ENCODE measurements around the gene ACSF2.
A peak's percentile ranks its signal among the peaks of the same experiment; 100 is the strongest.

Gene ACSF2

GRCh38 chr17:50440172-50440837, 14.3 kb downstream of the ACSF2 start:
- no peak for DNase-seq (ENCODE audit: low spot score)

- DNase-seq (ENCODE audit: low spot score) = no peak
Observed at GRCh38 chr17:50440838-50441829, 15.1 kb downstream of the ACSF2 start.

GRCh38 chr17:50443505-50443974, 17.5 kb downstream of the ACSF2 start:
- peak; percentile 73 for DNase-seq (ENCODE audit: low spot score)

GRCh38 chr17:50444841-50445715, 19.1 kb downstream of the ACSF2 start:
- DNase-seq (ENCODE audit: low spot score) = no peak

- DNase-seq (ENCODE audit: low spot score) = no peak
Observed at GRCh38 chr17:50445730-50446325, 19.8 kb downstream of the ACSF2 start.

GRCh38 chr17:50447870-50448595, 22.0 kb downstream of the ACSF2 start:
- DNase-seq (ENCODE audit: low spot score) = no peak

GRCh38 chr17:50448643-50449042, 22.6 kb downstream of the ACSF2 start:
- no peak for DNase-seq (ENCODE audit: low spot score)

GRCh38 chr17:50451943-50452629, 26.1 kb downstream of the ACSF2 start:
- no peak for DNase-seq (ENCODE audit: low spot score)

- DNase-seq (ENCODE audit: low spot score) = no peak
Observed at GRCh38 chr17:50452630-50453300, 26.7 kb downstream of the ACSF2 start.

- no peak for DNase-seq (ENCODE audit: low spot score)
Observed at GRCh38 chr17:50453901-50454300, 27.9 kb downstream of the ACSF2 start.

- no peak for DNase-seq (ENCODE audit: low spot score)
Observed at GRCh38 chr17:50457621-50458020, 31.6 kb downstream of the ACSF2 start.

- DNase-seq (ENCODE audit: low spot score) = no peak
Observed at GRCh38 chr17:50458270-50458669, 32.3 kb downstream of the ACSF2 start.

- DNase-seq (ENCODE audit: low spot score) = no peak
Observed at GRCh38 chr17:50458701-50459676, 33.0 kb downstream of the ACSF2 start.

- no peak for DNase-seq (ENCODE audit: low spot score)
Observed at GRCh38 chr17:50459756-50460155, 33.7 kb downstream of the ACSF2 start.

GRCh38 chr17:50460831-50461526, 35.0 kb downstream of the ACSF2 start:
- no peak for DNase-seq (ENCODE audit: low spot score)

GRCh38 chr17:50461550-50462132, 35.6 kb downstream of the ACSF2 start:
- DNase-seq (ENCODE audit: low spot score) = no peak

- no peak for DNase-seq (ENCODE audit: low spot score)
Observed at GRCh38 chr17:50462446-50462845, 36.4 kb downstream of the ACSF2 start.
